H1 (cell line): ENCODE data around the gene SYNDIG1. TPM values are rescaled to one million over a fixed set of nuclear protein-coding genes. Genes with fewer than 3 reads are reported as not detected.

ENCODE experiments used
- CHD7 ChIP-seq: fragments of 300-600 bp; sonication (generic); IDR thresholded peaks from 2 replicates; pipeline ENCODE4 v1.7.1; 2012; ENCODE audit warnings: low read length, moderate library complexity, mild to moderate bottlenecking, inconsistent platforms; ENCODE audit not compliant: insufficient replicate concordance
- SRF ChIP-seq: IDR thresholded peaks from 2 replicates; pipeline ENCODE4 v1.6.1; 2011; ENCODE audit warnings: mild to moderate bottlenecking, low read depth, low read length, moderate library complexity
- polyA plus RNA-seq, 7 experiments: library from polyadenylated mRNA; depleted of rRNA in 3 of 7; stranded (reverse) in 5 of 7; unstranded in 2 of 7; fragments of >200 nt in 5 of 7; fragments of 200-250 nt in 2 of 7; gene quantifications; 1 replicate in 5 of 7; 2 replicates in 1 of 7; 4 replicates in 1 of 7; pipeline versions ENCODE4 v1.2.1 to v1.2.3, GENCODE V29; 2011 to 2013; ENCODE audit warnings: missing spikeins in 2 of 7, mixed read lengths in 2 of 7
- total RNA-seq: library from RNA; stranded (reverse); fragmentation: NEBNext Ultra II Directional; extraction: Animal tissue kit (Norgen Biotek cat#: 25700); gene quantifications from 2 replicates; pipeline ENCODE4 v1.2.1, GENCODE V29; 2021

The SYNDIG1 gene
- total and polyA plus RNA-seq, 2 of the 8 experiments (the other 6 are each of a cell fraction or from before 2014, with no cell fraction given), result 6.5 to 7.8 TPM

DNA sequence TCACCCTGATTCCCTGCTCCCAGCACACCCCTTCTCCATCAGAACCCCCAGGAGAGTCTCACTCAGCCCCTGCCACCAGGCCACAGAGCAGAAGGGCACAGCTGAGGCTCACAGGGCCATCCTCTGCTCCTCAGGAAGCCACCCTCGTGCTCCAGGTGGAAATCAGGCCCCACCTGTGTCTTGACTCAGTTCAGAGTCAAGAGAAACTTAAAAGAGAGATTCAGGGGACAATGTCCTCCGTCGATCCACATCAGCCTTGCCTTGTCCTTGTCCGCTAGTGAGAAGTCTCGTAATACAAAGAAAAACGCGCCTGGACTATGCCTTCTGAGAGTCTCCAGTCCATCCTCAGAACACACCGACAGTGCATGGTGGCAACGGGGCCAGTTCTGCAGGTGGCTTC, 114.6 kb downstream of the SYNDIG1 start (continued):
- no peak for TF ChIP-seq CHD7
- no peak for TF ChIP-seq SRF
